A204.1 (cell line): ENCODE measurements around the gene PLK5.
"Not testable (repeated sequence)": the region's sequence is repeated elsewhere in the genome, so short reads cannot be mapped to it uniquely, and the experiment has no call there.

Experiments
- FAIRE-seq: peaks from 2 replicates; lab custom pipeline; 2012; peaks lifted over from hg19 to GRCh38; lab: Jason Lieb, UNC

The PLK5 gene

DNA sequence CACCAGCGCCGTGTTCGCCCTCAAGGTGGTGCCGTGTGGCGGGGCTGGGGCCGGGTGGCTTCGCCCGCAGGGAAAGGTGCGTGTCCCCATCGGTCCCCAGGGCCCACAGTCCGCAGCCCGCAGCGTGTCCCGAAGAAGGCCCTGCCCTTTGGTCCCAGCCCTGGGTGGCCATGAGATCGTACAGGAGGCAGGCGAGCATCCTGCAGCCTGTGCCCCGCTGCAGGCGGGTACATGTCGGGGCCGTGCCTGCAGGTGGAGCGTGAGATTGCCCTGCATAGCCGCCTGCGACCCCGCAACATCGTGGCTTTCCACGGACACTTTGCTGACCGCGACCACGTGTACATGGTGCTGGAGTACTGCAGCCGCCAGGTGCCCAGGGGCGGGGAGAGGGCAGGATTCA lies 1.5 kb downstream of the PLK5 start:
- no peak for FAIRE-seq

DNA sequence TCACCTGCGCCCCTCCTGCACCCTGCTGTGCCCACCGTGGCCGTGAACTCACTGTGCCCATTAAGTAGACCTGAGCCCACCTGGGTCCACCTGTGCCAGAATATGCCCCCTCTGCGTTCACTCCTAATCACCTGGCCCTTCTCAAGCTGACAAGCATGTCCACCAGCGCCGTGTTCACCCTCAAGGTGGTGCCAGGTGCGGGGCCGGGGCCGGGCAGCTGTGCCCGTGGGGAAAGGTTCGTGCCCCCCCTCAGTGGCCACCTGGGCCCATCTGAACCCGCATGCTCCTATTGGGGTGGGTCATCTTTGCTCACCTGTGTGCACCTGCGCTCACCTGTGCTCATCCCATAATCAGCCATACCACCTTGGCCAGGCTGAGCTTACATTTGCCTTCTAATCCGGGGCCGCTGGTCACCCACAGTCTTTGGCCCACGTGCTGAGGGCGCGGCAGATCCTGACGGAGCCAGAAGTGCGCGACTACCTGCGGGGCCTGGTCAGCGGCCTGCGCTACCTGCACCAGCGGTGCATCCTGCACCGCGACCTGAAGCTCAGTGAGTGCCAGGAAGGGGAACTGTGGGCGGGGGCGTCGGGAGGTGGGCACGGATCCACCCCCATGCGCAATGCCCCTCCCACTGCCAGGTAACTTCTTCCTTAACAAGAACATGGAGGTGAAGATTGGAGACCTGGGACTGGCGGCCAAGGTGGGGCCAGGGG lies 2.3 kb downstream of the PLK5 start:
- FAIRE-seq, result no peak

DNA sequence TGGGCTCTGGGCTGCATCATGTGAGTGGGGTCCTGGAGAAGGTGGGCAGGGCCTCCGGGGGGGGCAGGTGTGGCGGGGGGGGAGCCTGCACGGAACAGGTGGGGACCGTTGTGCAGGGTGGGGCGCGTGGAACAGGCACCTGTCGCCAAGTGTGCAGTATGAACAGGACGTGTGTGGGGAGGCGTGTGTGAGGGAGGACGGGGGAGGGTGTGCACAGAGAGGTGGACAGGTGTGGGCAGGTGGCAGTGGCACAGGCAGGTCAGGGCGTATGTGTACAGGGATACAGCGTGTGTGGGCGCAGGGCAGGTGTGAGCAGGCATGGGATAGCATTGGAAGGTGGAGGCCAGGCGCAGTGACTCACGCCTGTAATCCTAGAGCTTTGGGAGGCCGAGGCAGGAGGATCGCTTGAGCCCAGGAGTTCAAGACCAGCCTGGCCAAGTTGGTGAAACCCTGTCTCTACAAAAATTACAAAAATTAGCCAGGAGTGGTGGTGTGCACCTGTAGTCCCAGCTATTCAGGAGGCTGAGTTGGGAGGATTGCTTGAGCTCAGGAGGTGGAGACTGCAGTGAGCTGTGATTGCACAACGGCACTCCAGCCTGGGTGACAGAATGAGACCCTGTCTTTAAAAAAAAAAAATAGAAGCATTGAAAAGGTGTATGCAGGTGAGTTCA lies 3.2 kb downstream of the PLK5 start:
- no peak for FAIRE-seq

DNA sequence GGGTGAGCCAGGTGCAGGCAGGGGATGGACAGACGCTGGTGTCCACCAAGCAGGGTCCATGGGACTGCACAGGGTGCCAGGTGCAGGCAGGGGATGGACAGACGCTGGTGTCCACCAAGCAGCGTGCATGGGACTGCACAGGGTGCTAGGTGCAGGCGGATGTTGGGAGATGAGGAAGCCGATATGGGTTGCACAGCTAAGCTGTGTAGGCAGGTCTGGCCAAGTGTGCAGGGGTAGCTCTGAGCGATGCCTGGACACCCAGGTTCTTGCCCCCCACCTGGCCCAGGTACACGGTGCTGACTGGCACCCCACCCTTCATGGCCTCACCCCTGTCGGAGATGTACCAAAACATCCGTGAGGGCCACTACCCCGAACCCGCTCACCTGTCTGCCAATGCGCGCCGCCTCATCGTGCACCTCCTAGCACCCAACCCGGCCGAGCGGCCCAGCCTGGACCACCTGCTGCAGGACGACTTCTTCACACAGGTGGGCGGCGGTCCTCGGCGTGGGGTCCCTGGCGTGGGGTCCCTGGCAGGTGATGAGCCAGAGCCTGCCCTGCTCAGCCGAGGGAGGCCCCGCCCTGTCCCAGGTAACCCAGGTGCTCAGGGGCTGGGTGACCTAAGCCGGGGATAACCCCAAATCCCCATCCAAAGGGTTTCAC lies 3.9 kb downstream of the PLK5 start:
- FAIRE-seq, result no peak

DNA sequence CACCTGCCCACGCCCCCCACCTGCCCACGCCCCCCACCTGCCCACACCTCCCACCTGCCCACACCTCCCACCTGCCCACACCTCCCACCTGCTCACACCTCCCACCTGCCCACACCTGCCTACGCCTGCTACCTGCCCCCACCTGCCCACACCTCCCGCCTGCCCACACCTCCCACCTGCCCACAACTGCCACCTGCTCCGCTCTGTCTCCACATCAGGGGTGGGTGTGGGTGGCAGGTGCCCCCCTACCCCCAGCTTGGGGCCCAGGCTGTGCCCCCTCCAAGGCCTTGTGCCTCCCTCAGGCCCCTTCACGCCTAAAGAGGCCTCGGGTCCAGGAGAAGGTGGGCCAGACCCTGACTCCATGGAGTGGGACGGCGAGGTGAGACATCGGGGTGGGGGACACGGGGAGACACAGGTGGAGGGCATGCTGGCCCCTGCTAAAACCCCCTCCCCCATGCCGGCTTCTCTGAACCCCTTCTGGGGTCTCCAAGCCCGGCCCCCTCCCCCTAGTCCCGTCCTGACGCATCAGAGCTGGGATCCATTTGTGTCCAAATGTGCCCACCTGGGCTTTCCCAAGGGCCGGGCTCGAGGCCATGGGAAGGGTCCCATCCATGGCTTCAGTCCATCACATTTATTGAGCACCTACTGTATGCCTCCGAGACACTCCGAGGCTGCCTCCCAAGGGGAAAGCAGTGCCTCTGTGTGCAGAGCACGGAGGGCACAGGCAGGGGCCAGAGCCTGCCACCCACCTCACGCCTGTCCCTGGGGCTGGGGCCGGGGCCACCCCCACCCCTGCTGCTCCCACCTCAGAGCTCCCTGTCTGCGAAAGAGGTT lies 4.9 kb downstream of the PLK5 start:
- FAIRE-seq, result no peak

DNA sequence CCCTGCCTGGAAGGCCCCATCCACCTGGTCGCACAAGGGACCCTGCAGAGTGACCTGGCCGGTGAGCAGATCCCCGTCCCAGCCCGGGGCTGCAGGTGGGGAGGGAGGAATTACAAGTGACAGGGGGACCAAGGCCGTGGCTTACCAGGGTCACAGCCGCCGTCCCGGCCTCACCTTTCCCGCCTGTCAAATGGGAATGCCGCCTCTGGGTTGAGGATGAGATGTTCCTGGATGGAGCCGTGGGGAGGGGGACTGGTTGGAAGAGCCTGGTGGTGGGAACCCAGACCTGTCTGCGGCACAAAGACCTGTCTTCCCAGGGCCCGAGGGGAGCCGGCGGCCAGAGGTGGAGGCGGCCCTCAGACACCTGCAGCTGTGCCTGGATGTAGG lies 5.5 kb downstream of the PLK5 start:
- FAIRE-seq, result no peak

DNA sequence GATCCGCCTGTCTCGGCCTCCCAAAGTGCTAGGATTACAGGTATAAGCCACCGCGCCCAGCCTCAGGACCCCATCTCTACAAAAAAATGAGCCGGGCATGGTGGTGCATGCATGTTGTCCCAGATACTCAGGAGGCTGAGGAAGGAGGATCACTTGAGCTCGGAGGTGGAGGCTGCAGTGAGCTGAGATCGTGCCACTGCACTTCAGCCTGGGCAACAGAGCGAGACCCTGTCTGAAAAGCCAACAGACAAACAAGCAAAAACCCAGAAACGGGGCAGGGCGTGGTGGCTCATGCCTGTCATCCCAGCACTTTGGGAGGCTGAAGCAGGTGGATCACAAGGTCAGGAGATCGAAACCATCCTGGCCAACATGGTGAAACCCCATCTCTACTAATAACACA lies 7.0 kb downstream of the PLK5 start:
- FAIRE-seq, result not testable (repeated sequence)

DNA sequence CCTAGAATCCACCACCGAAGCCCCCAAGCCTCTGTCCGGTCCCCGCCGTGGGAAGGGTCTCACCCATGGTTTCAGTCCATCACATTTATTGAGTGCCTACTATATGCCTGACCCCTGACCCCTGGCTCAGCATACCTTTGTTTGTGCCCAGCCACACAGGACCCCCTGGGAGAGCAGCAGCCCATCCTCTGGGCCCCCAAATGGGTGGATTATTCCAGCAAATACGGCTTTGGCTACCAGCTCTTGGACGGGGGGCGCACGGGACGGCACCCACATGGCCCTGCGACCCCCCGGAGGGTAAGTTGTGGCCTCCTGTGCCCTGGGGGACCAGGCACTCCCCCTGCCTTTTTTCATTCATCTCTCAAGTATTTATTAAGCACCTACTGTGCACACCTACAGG lies 7.7 kb downstream of the PLK5 start:
- no peak for FAIRE-seq

DNA sequence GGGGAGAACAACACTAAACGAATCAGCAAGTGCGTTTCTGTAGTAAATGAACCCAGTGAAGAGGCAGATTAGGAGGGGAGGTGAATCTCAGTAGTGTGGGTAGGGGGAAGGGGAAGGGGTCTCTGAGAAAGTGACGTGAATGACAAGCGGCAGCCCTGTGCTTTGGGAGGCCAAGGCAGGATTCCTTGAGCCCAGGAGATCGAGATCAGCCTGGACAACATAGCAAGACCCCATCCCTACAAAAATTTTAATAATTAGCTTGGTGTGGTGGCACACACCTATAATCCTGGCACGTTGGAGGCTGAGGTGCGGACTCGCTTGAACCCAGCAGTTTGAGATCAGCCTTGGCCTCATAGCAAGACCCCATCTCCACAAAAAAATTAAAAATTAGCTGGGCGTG lies 8.1 kb downstream of the PLK5 start:
- no peak for FAIRE-seq

DNA sequence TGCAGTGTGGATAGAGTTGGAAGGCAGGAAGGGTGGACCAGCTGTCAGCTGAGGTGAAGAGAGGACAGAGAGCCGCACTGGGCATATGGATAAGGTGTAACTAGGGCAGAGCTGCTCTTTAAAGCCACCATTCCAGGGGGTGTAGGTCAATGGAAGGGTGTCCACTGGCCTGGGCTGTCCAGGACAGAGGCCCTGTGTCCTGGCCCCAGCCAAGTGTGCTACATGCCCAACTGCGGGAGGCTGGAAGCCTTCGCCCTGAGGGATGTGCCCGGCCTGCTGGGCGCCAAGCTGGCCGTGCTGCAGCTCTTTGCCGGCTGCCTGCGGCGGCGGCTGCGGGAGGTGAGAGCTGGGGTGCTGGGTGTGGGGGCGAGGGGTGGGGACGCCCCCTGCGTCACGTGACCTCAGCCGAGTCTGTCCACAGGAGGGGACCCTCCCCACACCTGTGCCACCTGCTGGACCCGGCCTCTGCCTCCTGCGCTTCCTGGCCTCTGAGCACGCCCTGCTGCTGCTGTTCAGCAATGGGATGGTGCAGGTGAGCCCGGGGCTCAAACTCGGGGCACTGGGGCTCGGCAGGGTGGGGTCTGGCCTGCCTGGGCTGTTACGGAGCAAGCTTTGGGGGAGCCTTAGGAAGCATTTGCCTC lies 9.8 kb downstream of the PLK5 start:
- no peak for FAIRE-seq

DNA sequence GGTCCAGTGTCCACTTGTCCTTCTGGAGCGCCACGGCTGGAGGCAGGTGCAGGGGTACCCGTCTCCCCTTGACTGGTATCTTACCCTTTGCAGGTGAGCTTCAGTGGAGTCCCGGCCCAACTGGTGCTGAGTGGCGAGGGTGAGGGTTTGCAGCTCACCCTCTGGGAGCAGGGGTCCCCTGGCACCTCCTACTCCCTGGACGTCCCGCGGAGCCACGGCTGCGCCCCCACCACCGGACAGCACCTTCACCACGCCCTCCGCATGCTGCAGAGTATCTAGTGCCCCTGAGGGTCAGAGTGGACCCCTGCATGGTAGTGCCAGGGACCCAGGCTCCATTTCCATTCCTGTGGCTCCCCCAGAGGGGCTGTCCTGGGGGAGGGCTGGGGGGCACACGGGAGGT lies 11.1 kb downstream of the PLK5 start:
- no peak for FAIRE-seq

DNA sequence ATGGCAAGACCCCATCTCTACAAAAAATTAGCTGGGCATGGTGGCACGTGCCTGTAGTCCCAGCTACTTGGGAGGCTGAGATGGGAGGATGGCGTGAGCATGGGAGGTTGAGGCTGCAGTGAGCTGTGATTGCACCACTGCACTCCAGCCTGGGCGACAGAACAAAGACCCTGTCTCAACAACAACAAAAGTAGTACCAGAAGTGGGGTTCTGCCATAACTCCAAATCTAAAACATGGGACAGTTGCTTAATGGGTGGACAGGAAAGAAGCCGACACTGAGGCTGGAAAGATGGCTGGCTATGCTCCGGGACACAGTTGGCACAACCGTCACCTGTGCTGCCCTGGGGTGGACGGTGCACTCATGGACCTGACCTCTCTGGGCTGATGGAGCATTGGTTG lies 11.8 kb downstream of the PLK5 start:
- not testable (repeated sequence) for FAIRE-seq

DNA sequence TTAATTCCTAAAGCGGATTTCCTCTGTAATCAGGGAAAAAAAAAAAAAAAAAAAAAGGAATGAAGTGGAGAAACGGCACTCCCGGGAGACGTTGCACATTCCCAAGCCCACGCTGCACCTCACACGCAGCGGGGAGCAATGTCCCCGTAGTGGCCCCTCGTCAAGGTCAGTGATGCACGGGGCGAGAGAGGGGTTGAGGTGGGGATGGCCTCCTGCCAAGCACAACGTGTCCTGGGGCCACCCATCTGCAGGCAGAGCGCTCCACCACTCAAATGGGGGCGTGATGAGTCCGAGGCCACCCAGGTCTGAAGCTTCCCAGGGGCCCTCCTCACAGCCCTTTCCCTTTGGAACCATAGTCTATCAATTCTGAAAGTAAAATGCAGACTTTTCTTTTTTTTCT lies 15.1 kb downstream of the PLK5 start:
- FAIRE-seq, result no peak

DNA sequence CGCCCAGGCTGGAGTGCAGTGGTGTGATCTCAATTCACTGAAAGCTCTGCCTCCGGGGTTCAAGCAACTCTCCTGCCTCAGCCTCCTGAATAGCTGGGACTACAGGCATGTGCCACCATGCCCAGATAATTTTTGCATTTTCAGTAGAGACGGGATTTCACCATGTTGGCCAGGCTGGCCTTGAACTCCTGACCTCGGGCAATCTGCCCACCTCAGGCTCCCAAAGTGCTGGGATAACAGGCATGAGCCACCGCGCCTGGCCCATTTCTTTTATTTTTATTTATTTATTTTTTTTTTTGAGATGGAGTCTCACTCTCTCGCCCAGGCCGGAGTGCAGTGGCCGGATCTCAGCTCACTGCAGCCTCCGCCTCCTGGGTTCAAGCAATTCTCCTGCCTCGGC lies 15.9 kb downstream of the PLK5 start:
- not testable (repeated sequence) for FAIRE-seq

DNA sequence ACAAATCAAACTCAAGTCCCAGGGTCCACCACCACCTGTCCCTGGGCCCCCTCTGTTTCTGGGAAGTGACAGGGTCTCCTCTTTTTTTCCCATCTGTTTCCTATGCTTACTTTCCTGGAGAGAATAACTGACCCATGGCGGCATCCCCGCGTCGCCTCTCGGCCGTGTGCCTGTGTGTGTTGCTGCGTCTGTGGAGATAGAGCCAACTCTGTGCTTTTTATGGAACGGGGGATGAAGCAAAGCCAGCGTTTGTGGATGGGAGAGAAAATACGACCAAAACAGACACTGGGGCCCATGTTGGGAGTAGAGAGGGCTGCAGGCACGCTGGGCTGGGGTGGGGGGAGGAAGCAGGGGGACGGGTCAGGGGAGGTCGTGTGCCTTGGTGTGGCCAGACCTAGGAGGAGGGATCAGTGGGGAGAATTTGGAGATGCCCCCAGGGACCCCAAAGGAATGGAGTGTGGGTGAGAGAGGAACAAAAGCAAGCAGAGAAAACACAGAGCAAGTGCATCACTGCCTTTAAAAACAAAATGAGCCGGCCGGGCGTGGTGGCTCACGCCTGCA lies 16.6 kb downstream of the PLK5 start:
- FAIRE-seq, result no peak

DNA sequence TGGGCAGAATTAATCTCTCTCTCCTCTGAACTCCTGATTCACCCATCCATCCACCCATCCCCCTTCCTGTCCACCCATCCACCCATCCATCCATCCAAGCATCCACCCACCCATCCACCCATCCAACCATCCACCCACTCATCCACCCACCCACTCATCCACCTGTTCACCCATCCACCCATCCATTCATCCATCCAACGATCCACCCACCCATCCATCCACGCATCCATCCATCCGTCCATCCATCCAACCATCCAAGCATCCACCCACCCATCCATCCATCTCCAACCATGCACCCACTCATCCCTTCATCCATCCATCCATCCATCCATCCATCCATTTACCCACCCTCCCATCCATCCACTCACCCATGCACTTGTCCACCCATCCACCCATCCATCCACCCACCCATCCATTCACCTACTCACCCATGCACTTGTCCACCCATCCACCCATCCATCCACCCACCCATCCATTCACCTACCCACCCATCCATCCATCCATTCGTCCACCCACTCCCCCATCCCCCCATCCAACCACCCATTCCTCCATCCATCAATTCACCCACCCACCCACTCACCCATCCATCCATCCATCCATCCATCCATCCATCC lies 25.6 kb downstream of the PLK5 start:
- no peak for FAIRE-seq

DNA sequence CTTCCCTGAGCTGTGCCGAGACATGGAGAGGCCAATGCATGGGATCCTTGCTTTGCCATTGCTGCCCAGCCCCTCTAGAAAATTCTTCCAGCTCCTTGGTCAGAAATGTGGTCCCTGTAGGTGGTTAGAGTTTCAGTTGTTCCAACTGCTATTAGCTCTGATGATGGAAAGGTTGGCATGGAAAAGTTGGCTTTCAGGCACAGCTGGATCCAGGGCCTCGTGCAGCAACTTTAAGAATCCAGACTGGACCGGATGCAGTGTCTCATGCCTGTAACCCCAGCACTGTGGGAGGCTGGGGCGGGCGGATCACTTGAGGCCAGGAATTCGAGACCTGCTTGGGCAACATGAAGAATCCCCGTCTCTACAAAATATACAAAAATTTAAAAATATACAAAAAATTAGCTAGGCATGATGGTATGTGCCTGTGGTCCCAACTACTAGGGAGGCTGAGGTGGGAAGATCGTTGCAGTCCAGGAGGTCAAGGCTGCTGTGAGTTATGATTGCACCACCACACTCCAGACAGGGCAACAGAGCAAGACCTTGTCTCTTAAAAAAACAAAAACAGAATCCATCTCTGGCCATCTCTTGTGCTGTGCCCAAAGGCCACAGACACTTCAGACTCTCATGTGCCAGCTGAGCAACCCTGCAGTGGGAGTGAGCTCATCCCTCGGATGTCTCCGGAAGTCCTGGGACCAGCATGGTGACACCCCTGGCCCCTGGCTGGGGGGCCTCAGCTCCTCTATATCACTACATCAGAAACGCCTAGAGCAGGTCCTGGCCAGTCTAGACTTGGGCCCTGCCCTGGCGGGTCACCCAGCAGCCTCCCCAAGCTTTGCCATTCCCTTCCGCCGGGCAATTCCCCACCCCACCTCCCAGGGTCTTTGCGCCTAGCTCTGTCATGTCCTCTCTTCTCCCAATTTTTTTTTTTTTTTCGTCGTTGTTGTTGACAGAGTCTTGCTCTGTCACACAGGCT lies 27.5 kb downstream of the PLK5 start:
- FAIRE-seq, result no peak

DNA sequence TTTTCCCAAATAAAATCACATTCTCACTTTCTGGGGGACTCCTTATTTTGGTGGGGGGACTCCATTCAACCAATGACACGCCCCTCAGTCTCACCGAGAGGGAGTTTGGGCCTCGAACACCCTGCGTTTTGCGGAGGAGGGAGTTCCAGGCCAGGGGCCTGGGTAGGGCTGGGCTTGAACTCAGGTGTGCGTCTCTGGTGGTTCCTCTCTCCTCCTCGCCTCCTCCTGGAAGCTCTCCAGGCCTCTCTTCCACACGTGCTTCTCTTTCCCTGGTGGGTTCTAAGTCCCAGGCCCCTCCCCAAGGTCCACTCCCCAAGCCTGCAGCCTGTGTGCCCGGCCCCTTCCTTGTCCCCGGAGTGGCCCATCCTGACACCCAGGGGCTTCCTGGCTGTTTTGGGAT lies 29.5 kb downstream of the PLK5 start:
- FAIRE-seq, result no peak

DNA sequence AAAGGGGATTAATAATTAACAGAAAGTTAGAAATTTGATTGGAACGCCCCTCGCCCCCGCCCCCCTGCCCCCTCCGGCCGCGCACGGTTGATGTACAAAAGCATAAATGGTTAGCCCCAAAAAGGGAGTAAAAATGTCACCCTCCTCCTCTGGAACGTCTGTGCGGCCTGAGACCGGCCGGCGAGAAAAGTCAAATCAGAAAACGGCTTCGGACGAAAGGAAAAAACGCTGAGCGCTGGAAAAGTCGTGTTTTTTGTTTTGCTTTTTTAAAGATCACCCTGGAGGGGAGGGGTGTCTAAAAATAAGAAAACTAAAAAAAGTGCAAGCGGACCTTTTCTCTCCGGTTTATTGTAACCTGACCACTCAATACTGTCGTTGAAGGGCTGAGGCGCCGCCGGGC lies 31.1 kb downstream of the PLK5 start:
- no peak for FAIRE-seq
